NCI-H774 (cell line): Measurements from ENCODE around the gene ASIC2.

Source experiments
- DNase-seq: peaks from one replicate; lab custom pipeline; 2025; lab: John Stamatoyannopoulos, UW

The ASIC2 gene

DNA sequence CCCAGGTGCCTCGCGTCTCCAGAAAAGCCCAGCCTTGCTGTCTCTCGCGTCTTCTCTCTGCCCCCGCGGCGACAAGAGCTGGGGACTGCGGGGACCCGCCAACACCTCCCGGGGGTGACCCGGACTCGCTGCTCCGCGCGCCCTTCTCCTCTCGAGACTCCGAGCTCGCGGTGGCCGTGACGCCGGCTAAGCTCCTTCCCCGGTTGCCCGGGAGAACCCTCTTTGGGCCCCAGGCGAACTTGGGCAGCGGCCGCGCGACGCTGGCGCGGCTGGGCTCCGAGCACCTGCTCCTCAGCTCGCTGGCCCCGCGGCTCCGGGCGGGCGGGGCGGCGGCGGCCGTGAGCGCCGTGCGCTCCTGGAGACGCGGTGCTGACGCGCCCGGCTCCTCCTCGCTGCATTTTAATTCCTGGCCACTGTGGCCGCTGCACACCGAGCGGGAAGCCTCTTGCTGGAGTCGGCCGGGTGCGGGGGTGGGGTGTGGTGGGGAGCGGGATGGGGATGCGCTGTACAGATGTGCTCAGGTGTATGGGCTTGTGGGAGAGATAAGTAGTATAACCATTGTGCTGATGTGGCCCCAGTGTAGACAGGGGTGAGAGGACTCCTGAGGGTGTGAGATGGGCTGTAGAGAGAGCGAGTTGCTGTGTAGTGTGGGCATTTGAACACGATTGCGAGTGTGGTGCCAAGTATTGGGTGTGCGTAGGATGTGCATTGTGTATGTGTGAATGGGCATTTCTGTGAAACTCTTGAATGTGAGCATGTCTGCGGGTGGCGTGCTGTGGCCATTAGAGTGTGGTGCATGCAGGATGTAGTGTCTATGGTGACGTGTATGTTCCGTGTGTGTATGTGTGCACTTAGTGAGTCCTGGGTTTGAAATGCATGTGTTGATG is at the start of gene ASIC2:
Gene ASIC2 (minus strand): TSS at position 315 of the 887 bp plus-strand sequence.
- no peak for DNase-seq

DNA sequence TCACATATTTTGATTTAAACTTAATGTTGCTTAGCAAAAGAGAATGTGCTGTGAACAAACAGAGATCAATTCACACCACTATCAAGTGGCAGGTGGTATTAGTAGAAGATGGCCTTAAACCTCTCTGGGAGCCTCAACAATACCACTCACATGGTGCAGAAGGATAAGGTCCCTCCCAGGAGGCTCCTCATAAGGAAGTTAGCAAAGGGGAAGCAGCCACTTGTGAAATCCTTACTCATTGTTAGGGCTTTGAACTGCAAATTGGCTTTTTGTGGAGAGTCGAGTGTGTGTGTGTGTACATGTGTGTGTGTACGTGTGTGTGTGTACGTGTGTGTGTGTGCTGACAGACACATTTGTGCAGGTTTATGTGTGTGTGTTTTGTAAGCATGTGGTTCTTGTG is 48.9 kb upstream of the ASIC2 start:
- no peak for DNase-seq

GRCh38 chr17:33338242-33338641 is 45.1 kb upstream of the ASIC2 start:
- DNase-seq = no peak

DNA sequence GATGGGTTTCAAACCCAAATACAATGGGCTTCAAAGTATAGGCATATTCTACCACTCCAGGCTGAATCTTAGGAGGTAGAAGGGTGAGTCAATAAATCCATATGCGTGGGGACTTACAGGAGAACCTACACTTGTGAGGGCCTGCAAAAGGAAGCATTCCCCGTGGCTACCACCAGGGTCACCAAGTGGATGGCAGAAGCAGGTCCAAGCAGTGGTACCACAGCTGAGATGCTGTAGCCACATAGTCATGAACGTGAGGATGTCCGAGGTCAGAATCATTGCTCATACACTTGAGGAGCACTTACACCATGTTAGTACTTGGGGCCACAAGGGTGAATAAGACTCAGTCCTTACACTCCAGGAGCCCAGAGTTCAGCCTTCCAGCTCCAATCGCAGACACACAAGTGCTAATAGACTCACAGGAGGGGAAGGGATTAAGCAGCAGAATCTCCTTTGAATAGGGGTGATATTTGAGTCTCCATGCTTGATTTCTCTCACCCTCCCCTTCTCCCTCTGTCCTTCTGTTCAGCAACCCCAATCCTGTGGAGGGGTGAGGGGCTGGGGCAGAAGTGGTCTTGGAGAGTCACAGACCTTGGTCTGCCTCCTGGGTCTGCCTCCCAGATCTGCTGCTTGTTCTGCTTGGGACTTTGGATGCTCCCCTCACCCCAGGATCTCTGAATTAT is 42.5 kb upstream of the ASIC2 start:
- DNase-seq = no peak

GRCh38 chr17:33334703-33335102 is 41.6 kb upstream of the ASIC2 start:
- no peak for DNase-seq

DNA sequence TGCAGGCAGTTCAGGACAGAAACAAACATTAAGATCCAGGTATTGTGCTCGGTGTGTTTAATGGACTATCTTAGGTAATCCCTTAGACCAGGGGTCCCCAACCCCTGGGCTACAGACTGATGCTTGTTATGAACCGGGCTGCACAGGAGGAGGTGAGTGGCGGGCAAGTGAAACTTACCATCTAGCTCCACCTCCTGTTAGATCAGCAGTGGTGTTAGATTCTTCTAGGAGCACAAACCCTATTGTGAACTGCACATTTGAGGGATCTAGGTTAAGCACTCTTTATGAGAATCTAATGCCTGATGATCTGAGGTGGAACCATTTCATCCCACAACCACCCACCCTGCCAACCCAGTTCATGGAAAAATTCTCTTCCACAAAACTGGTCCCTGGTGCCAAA is 37.8 kb upstream of the ASIC2 start:
- DNase-seq = no peak

DNA sequence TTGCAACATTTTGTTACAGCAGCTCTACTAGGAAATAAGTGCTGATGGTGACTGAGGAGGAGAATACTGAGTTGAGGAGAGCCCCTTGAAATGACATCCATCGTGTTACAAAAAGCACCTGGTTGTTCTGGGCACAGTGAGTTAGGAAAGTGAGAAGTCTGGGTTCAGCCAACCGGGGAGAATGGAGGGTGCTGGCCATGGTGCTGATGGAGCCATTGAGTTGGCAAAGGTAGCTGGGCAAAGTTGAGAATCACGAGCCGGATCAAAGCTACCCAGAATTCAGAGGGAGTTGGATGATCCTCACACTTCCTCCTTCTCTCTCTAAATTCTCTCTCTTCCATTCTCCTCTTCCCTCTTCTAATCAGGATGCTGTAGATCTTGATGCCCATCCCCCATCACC is 35.0 kb upstream of the ASIC2 start:
- DNase-seq = no peak

DNA sequence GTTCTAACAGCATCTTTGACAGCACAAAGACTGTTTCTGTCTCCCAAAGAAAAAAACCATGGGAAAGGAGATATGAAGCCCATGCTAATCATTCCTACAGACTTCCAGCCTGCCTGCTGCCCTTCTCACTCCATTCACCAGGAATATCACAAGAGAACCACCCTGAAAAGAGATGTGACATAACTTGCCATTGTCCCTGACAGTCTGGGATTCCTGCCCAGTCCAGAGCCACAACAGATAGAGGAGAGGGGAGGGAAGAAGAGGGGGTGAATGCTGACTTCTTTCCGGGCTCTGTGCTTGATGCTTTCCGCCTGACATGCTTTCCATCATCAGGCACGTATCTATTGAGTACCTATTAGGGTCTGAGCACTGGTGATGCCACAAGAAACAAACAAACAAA is 31.6 kb upstream of the ASIC2 start:
- no peak for DNase-seq

- no peak for DNase-seq
Measured at GRCh38 chr17:33322063-33322462, 29.0 kb upstream of the ASIC2 start.

- DNase-seq = no peak
Measured at GRCh38 chr17:33318241-33318640, 25.1 kb upstream of the ASIC2 start.

GRCh38 chr17:33316746-33317145 is 23.7 kb upstream of the ASIC2 start:
- no peak for DNase-seq

DNA sequence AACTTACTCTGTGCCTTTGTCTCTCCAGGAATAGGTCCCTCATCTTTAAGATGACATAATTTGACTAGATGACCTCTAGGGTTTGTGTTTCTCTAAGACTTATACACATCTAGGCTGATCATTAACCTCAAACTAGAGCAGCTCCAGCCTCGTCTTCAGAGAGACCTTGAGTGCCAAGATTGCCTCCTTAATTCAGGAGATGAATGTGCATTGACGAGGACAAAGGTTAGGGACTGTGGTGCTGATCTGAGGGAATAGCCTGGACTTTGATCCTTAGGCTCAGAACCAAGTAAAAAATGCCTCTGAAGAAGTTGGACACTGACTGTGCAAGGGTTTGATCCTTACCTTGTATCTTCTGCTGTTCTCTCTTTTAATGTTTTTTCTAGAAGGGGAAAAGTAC is 17.2 kb upstream of the ASIC2 start:
- DNase-seq = no peak

DNA sequence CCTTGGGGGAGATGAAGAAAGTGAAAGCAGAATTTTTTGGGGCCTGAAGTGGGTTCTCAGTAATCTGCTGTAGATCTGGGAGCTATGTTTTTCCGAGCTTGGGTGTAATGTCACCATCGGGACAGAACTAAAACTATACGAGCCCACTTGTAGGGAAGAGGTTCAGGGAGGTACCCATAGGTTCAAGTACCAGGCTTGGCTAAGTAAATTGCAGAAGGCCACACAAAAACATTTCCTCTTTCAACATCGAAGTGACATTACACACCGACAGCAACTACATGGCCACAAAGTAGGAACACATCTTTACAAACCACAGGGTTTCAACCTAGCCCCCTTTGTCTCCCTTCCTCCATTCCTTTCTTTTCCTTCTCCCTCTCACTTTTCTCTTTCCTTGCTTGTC is 10.2 kb upstream of the ASIC2 start:
- DNase-seq = no peak

DNA sequence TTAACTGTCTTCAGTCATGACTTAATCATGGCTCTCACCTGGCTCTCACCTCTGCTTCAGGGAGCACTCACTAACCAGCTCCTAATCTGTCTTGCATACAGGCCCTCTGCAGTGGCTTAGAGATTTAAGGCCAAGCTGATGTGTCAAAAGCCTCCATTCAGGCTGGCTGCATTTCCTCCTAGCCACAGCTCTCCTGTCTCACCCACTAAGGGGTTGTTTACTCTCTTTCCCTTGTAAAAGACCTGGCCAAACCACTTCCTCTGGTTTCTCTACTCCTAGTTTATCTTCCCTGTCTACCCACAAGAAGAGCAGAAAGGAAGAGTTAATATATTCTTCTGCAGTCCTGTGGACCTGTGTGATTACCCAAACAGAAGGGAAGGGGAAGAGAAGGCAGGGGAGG is 9.3 kb upstream of the ASIC2 start:
- no peak for DNase-seq

DNA sequence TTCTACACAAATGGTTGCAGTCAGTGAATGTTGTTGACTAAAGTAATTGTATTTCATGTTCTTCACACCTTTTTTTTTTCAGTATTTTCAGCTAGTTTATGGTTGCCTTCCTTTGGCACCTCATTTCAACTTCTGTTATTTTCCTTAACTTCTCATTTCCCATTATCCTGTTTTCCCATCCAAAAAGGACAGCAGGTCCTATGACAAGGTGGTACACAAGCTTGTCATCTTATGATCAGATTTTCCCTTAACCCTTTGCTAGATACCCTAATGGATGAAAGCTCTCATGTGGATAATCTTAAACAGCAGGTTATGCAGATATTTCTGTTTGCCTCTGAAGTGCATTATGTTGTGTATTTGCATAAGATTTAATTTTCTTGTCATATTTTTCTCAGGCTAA is 7.1 kb upstream of the ASIC2 start:
- no peak for DNase-seq

GRCh38 chr17:33299115-33299514 is 6.0 kb upstream of the ASIC2 start:
- no peak for DNase-seq

GRCh38 chr17:33297643-33298042 is 4.5 kb upstream of the ASIC2 start:
- no peak for DNase-seq

DNA sequence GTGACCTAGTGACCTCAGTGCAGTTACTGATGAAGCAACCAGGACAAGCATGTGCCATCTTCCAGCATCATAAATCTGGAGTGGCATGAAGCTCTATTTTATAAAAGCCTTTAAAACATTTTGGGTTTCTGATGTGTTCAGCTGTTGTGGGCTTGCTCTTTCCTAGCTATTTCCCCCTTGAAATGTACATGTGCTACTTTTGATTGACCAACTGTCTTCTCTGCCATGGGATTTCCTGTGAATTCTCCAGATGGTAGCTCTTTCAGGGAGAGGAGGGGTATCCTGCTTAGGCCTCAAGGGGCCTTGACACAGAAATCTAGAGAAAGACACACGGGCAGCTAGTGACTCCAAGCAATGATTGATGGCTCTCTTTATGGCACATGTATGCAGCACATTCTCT is 1.9 kb upstream of the ASIC2 start:
- DNase-seq = no peak

DNA sequence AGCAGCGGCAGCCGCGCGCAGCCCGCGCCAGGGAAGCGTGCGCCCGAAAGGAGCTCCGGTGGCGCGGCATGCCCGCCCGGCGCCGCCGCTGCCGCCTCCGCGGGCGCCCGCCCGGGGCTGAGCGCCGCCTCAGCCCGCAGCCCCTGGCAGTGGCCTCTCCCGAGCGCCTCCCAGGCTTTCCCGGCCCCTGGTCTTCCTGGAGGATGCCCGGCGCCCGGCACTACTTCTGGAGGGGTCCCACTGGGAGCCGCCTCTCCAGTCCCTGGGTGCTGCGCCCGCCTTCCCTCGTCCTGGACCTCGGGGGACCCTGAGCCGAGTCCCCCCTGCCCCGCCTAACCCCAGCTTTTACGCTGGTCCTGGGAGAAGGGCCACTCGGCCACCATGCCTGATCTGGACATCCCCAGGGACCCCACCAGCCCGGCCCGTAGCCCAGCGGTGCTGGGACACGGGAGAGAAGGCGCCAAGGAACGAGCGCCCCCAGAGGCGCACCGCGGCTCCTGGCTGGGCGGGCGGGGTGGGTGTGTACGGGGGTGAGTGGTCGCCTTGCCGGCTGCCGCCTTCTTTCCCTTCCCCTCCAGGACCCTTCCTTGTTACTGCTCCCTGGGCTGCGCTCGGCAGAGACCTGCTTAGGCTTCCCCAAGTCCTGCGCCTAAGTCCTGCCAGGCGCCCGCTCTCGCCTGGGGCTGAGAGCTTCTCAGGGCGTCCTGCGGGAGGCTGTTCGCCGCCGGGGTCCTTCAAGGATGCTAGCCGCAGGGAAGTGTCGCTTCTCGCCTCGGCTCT is 704 bp downstream of the ASIC2 start:
- DNase-seq = no peak

DNA sequence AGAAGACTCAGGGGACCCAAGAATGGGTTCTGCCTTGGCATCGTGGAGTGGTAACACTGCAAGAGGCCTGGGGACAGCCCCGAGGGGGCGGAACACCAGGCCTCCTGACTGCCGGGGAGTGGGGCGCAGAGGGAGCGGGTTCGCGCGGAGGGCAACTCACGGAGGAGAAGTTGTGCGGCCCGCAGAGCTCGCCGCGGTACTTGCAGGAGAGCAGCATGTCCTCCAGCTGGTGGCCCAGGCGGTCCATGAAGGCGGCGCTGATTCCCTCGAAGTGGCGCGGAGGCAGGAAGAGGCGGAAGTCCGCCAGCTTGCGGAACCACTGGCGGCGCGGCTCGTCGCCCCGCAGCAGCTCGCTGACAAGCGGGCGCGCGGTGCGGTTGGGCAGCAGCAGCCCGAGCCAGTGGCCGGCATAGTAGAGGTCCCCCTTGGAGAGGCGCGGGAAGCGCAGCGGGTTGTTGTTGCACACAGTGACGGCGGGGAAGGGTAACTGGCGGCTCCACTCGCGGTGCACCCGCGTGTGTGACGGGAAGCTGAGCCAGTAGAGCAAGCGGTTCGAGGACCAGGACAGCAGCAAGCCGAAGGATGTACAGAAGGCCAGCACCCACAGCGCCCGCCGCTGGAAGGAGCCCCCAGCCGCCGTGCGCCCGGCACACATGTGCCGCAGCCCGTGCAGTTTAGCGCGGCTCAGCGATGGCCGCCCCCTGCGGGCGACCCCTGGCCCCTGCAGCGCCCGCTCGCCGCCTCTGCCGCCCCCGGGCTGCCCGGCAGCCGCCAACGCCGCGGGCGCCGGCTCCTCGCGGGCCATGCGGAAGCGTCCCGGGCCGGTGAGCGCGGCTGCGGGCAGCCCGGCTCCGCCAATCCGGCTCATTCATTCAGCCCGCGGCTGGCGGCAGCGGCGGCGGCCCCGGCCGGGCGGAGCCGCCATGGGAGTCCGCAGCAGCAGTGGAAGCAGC is 1.6 kb downstream of the ASIC2 start:
- no peak for DNase-seq

DNA sequence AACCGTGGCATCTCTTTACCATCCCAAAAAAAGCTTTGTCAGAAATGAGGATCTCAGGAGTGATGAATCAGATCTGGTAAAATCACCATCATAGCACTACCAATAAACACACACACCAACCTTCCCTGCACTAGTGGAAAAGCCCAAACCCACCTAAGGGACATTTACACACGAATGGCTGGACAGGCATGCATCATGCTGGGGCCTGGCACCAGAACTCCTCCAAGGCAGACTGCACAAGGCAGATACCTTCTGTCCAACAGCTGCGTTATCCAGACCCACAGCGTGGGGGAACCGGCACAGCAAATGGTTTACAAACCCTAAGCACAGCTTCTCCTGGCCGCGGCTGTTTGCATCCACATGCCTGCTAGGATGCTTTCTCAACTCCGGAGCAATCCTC is 2.8 kb downstream of the ASIC2 start:
- no peak for DNase-seq

- no peak for DNase-seq
Measured at GRCh38 chr17:33288954-33289353, 4.1 kb downstream of the ASIC2 start.
